Measurements from ENCODE around the gene LDB1. TPM values are rescaled to one million over a fixed set of nuclear protein-coding genes. Genes with fewer than 3 reads are reported as not detected.

Gene LDB1
- total and polyA plus RNA-seq, 2 of the 13 experiments (the other 11 are each of a cell fraction or from before 2014, with no cell fraction given), result 17.2 to 45.5 TPM

- peak; percentile 64 for TF ChIP-seq ZNF687 (CRISPR knock-in tag; IDR thresholded peaks at IDR 0.05)
- 0 out of 2 replicates have a peak, but pooled peaks have one; percentile 19 for TF ChIP-seq ZNF589 (CRISPR knock-in tag; conservative IDR thresholded peaks at IDR 0.05)
- TF ChIP-seq, protein P1, sequence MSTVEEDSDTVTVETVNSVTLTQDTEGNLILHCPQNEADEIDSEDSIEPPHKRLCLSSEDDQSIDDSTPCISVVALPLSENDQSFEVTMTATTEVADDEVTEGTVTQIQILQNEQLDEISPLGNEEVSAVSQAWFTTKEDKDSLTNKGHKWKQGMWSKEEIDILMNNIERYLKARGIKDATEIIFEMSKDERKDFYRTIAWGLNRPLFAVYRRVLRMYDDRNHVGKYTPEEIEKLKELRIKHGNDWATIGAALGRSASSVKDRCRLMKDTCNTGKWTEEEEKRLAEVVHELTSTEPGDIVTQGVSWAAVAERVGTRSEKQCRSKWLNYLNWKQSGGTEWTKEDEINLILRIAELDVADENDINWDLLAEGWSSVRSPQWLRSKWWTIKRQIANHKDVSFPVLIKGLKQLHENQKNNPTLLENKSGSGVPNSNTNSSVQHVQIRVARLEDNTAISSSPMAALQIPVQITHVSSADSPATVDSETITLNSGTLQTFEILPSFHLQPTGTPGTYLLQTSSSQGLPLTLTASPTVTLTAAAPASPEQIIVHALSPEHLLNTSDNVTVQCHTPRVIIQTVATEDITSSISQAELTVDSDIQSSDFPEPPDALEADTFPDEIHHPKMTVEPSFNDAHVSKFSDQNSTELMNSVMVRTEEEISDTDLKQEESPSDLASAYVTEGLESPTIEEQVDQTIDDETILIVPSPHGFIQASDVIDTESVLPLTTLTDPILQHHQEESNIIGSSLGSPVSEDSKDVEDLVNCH (CRISPR knock-in tag; IDR thresholded peaks at IDR 0.05), result no peak
- peak; percentile 14; the same call in 1 of the 2 replicates for TF ChIP-seq ZNF451 (CRISPR knock-in tag; IDR thresholded peaks at IDR 0.05)
- TF ChIP-seq PAX8 (CRISPR knock-in tag; IDR thresholded peaks at IDR 0.05; ENCODE audit: borderline replicate concordance), result no peak
- TF ChIP-seq ZNF672 (CRISPR knock-in tag; IDR thresholded peaks at IDR 0.05), result 0 out of 2 replicates have a peak, but pooled peaks have one; percentile 17
- TF ChIP-seq SRY (CRISPR knock-in tag; IDR thresholded peaks at IDR 0.05), result peak; percentile 27; the same call in 1 of the 2 replicates
- peak; percentile 33; the same call in 1 of the 2 replicates for TF ChIP-seq GLI4 (CRISPR knock-in tag; IDR thresholded peaks at IDR 0.05; ENCODE audit: borderline replicate concordance)
- no peak; the same call in 1 of the 2 replicates for TF ChIP-seq TMF1 (CRISPR knock-in tag; IDR thresholded peaks at IDR 0.05; ENCODE audit: low read depth)
- TF ChIP-seq MAZ (IDR thresholded peaks at IDR 0.05; ENCODE audit: borderline replicate concordance, low read depth, low read length), result no peak
- TF ChIP-seq MAZ (CRISPR knock-in tag; IDR thresholded peaks at IDR 0.05; ENCODE audit: low read depth), result no peak
- TF ChIP-seq RCOR2 (CRISPR knock-in tag; IDR thresholded peaks at IDR 0.05), result no peak
- TF ChIP-seq, protein P2, sequence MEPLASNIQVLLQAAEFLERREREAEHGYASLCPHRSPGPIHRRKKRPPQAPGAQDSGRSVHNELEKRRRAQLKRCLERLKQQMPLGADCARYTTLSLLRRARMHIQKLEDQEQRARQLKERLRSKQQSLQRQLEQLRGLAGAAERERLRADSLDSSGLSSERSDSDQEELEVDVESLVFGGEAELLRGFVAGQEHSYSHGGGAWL (CRISPR knock-in tag; IDR thresholded peaks at IDR 0.05), result peak; percentile 20; the same call in 1 of the 2 replicates
- TF ChIP-seq, protein P3, sequence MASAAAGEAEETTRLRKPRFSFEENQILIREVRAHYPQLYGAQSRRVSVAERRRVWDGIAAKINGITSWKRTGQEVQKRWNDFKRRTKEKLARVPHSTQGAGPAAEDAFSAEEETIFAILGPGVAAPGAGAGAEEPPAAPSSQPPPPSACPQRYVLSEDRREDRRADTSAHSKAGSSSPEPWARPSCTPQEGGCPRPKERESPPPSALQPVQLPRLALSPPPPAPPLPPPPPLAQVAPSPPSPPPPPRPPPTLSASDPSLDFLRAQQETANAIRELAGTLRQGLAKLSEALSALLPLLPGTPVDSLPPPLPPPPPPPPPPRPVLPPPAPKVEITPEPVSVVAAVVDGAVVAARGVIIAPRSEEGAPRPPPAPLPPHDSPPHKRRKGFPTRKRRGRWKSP (CRISPR knock-in tag; IDR thresholded peaks at IDR 0.05), result 0 out of 2 replicates have a peak, but pooled peaks have one; percentile 16
- 0 out of 2 replicates have a peak, but pooled peaks have one; percentile 39 for TF ChIP-seq ZSCAN20 (CRISPR knock-in tag; IDR thresholded peaks at IDR 0.05; ENCODE audit: borderline replicate concordance)
- TF ChIP-seq REXO4 (CRISPR knock-in tag; IDR thresholded peaks at IDR 0.05; ENCODE audit: borderline replicate concordance), result 0 out of 2 replicates have a peak, but pooled peaks have one; percentile 11
- 0 out of 2 replicates have a peak, but pooled peaks have one; percentile 6 for TF ChIP-seq NFKBIZ (CRISPR knock-in tag; IDR thresholded peaks at IDR 0.05)
- peak; percentile 0; the same call in 1 of the 2 replicates for TF ChIP-seq TAF1 (CRISPR knock-in tag; IDR thresholded peaks at IDR 0.05)
Observed at GRCh38 chr10:102065561-102066398, 54.4 kb downstream of the LDB1 start (continued).
